Measurements from ENCODE around the gene FBXO44. TPM values are rescaled to one million over a fixed set of nuclear protein-coding genes. Genes with fewer than 3 reads are reported as not detected.
A peak's percentile ranks its signal among the peaks of the same experiment; 100 is the strongest.

Gene FBXO44
- total RNA-seq, 2 donors from 2014 or later, result 13.8 to 21.7 TPM

DNA sequence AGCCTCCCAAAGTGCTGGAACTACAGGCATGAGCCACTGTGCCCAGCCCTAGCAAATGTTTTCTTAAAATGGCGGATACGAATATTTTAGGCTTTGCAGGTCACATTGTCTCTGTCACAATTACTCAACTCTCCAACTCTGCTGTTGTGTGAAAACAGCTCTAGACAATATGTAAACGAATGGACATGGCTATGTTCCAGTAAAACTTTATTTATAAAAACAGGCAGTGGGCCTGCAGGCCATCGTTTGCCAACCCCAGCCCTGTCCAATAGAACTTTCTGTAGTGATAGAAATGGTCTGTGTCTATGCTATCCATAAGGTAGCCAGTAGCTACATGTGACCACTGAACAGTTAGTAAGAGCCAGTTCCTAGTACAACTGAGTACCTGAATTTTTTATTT is 5.1 kb downstream of the FBXO44 start:
- Mint-ChIP-seq H3K27me3 (no peaks in the 10 kb centered on the region), H3K4me3 (no peak overlapping the region), H3K27ac (no peak overlapping the region), H3K9me3 (no peaks in the 10 kb centered on the region), H3K4me1 (no peaks in the 10 kb centered on the region), H3K36me3 (ENCODE audit: low read depth) (peaks cover 36% of the 10 kb centered on the region)
- ATAC-seq (replicated peaks), result no peak

DNA sequence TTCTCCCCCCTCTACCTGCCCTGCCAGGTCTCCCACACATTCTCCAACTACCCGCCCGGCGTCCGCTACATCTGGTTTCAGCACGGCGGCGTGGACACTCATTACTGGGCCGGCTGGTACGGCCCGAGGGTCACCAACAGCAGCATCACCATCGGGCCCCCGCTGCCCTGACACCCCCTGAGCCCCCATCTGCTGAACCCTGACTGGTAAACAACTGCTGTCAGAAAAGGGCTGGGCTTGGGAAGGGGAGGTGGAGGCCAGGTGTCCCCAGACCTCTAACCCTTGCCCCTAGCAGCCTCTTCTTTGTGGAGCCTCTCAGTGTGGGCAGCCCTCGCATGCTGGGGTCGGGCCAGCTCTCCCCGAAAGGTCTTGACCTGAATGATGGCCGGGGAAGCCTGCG is 6.4 kb downstream of the FBXO44 start:
- Mint-ChIP-seq H3K27me3 (no peaks in the 10 kb centered on the region), H3K4me3 (no peak overlapping the region), H3K27ac (no peak overlapping the region), H3K36me3 (ENCODE audit: low read depth) (peaks cover 36% of the 10 kb centered on the region), H3K4me1 (no peaks in the 10 kb centered on the region), H3K9me3 (no peaks in the 10 kb centered on the region)
- no peak for ATAC-seq (replicated peaks)

DNA sequence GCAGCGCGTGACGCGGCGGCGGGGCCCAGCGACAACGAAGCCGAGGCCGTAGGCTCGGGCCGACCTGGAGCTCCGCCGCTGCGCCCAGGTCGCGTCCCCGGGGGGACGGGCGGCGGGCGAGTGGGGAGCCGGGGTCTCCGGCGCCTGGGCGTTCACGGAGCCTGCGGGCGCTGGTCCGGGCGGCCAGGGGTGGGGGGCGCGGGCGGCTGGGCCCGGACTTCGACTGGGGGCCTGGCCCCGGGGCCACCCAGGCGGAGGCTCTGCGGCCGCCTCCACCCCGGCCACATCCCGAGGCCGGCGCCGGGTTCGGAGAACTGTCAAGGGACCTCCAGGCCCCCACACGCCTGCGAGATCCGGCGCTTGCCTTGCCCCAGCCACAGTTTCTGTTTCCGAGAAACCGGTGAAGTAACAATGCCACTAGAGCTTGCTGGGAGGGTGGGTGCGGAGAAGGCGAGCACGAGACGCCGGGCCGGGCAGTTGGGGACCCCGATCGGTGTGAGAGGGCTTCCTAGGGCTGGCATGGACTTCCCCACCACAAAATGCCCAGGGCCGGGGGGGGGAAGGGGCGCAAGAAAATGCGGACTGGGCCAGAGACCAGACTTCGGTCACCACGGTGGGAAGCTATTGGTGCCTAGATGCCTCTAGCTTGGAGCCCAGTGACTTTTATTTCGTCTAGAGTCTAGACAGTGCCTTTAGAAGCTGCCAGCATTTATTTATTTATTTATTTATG is 9.8 kb downstream of the FBXO44 start:
- peak overlapping the region; percentile 59 for H3K4me3 Mint-ChIP-seq
- no peaks in the 10 kb centered on the region for H3K27me3 Mint-ChIP-seq
- peaks cover 24% of the 10 kb centered on the region for H3K36me3 Mint-ChIP-seq (ENCODE audit: low read depth)
- ATAC-seq (replicated peaks), result peak; percentile 68
- H3K4me1 Mint-ChIP-seq, result no peaks in the 10 kb centered on the region
- H3K27ac Mint-ChIP-seq, result no peak overlapping the region
- no peaks in the 10 kb centered on the region for H3K9me3 Mint-ChIP-seq

DNA sequence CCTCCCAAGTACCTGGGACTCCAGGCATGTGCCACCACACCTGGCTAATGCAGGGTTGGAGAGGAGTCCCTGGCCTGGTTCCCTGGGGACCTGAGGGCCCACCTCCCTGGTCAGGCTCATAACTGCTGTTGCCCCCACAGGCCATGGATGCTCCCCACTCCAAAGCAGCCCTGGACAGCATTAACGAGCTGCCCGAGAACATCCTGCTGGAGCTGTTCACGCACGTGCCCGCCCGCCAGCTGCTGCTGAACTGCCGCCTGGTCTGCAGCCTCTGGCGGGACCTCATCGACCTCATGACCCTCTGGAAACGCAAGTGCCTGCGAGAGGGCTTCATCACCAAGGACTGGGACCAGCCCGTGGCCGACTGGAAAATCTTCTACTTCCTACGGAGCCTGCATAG is 13.8 kb downstream of the FBXO44 start:
- Mint-ChIP-seq H3K4me3 (no peak overlapping the region), H3K4me1 (no peaks in the 10 kb centered on the region), H3K27me3 (no peaks in the 10 kb centered on the region), H3K9me3 (no peaks in the 10 kb centered on the region), H3K36me3 (ENCODE audit: low read depth) (peaks cover 16% of the 10 kb centered on the region), H3K27ac (no peak overlapping the region)
- no peak for ATAC-seq (replicated peaks)

DNA sequence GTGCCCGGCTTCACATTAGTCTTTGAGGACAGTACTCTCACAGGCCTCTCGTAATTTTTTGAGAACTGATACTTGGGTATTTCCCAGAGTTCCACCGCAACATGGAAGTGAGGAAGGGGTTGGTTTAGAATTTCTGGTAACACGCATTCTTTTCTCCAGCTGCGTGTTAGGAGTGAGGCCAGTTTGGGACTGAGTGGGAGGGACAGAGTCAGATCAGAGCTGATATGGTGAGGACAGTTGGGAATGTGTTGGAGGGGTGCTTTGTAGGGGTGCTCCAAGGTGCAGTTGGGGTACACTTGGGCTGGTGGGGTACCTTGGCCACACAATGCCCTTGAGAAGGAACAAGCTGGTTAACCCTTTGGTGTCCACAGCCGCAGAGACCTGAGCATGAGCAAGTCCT is 16.1 kb downstream of the FBXO44 start:
- H3K36me3 Mint-ChIP-seq (ENCODE audit: low read depth), result peaks cover 36% of the 10 kb centered on the region
- no peak overlapping the region for H3K27ac Mint-ChIP-seq
- no peaks in the 10 kb centered on the region for H3K4me1 Mint-ChIP-seq
- H3K4me3 Mint-ChIP-seq, result no peak overlapping the region
- H3K27me3 Mint-ChIP-seq, result no peaks in the 10 kb centered on the region
- no peak for ATAC-seq (replicated peaks)
- no peaks in the 10 kb centered on the region for H3K9me3 Mint-ChIP-seq

DNA sequence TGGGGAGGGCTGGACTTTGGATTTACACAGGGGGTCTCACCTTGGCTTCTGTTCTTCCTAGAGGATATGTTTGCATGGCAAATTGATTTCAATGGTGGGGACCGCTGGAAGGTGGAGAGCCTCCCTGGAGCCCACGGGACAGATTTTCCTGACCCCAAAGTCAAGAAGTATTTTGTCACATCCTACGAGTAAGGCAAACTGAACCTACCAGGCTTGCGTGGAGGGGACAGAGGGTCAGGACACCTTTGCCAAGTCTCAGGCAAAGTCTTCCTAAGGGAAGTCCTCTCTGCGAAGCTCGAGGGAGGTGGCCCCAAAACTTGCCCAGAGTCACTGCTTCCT is 16.5 kb downstream of the FBXO44 start:
- Mint-ChIP-seq H3K27ac (no peak overlapping the region), H3K27me3 (no peaks in the 10 kb centered on the region), H3K4me3 (no peak overlapping the region), H3K9me3 (no peaks in the 10 kb centered on the region), H3K36me3 (ENCODE audit: low read depth) (peaks cover 40% of the 10 kb centered on the region), H3K4me1 (no peaks in the 10 kb centered on the region)
- ATAC-seq (replicated peaks), result no peak

DNA sequence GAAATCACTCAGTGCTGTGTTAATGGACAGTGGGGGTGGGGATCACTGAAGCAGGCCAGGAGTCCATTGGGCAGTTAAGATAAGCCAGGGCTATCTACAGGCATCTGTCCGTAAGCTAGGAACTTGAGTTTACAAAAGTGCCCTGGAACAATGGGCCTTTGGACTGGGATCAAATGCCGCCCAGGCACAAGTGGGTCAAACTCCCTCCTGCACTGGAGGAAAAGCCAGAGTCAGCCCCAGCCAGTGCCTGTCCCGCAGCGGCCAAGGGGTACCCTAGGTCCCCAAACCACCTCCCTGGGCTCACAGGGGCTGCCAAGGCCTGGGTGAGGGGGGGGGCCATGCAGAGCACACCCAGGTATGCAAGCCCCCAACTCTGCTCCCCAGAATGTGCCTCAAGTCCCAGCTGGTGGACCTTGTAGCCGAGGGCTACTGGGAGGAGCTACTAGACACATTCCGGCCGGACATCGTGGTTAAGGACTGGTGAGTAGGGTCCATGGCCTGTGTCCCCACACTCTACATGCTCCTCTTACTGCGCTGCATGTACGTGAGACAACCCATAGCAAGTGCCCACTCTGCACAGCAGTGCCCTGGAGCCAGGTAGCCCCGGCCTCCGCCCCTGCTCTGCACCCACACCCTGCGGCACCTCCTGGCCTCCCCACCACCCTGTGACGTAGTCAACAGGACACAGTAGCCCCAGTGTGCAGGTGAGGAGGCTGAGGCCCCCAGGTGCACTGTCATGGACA is 17.0 kb downstream of the FBXO44 start:
- H3K4me1 Mint-ChIP-seq, result no peaks in the 10 kb centered on the region
- peaks cover 40% of the 10 kb centered on the region for H3K36me3 Mint-ChIP-seq (ENCODE audit: low read depth)
- ATAC-seq (replicated peaks), result no peak
- H3K27ac Mint-ChIP-seq, result no peak overlapping the region
- H3K4me3 Mint-ChIP-seq, result no peak overlapping the region
- no peaks in the 10 kb centered on the region for H3K27me3 Mint-ChIP-seq
- no peaks in the 10 kb centered on the region for H3K9me3 Mint-ChIP-seq

DNA sequence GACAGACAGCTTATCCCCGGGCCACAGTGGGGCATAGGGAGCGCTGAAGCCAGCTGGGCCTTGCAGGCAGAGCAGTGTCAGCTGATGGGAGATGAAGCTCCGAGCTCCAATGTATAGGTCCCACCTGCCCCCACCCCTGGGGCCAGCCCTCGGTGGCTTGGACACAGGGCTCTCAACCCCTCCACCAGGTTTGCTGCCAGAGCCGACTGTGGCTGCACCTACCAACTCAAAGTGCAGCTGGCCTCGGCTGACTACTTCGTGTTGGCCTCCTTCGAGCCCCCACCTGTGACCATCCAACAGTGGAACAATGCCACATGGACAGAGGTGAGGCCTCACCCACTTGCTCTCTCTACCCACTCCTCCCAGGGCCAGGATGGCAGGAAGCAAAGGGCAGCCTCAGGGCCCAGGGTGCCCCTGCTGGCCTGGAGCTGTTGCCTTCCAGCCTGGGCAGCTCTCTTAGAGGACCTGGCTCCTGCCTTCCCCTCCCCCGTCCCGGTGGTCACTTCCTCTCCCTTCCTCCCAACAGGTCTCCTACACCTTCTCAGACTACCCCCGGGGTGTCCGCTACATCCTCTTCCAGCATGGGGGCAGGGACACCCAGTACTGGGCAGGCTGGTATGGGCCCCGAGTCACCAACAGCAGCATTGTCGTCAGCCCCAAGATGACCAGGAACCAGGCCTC is 18.6 kb downstream of the FBXO44 start:
- Mint-ChIP-seq H3K9me3 (no peaks in the 10 kb centered on the region), H3K36me3 (ENCODE audit: low read depth) (peaks cover 44% of the 10 kb centered on the region), H3K4me1 (no peaks in the 10 kb centered on the region), H3K27ac (no peak overlapping the region), H3K27me3 (no peaks in the 10 kb centered on the region), H3K4me3 (no peak overlapping the region)
- ATAC-seq (replicated peaks), result no peak

DNA sequence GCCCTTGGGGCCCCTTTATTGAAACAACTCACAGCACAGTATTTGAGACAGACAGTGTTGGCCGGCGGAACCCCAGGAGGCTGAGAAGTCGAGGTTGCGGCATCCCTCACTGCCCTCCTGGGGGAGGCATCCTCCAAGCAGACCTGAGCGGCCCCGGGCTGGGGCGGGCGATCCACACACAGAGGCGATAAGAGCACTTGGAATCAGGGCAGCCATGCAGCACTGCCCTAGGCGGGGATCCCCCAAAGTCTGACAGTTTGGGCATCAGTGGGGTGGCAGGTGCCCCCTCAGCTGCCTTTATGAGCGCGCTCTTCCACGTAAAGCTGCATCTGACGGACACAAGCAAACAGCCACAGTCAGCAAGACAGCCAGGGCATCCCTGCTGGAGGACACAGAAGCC is 19.8 kb downstream of the FBXO44 start:
- Mint-ChIP-seq H3K4me3 (no peak overlapping the region), H3K9me3 (no peaks in the 10 kb centered on the region), H3K27me3 (no peaks in the 10 kb centered on the region), H3K27ac (no peak overlapping the region), H3K36me3 (ENCODE audit: low read depth) (peaks cover 50% of the 10 kb centered on the region), H3K4me1 (no peaks in the 10 kb centered on the region)
- no peak for ATAC-seq (replicated peaks)

DNA sequence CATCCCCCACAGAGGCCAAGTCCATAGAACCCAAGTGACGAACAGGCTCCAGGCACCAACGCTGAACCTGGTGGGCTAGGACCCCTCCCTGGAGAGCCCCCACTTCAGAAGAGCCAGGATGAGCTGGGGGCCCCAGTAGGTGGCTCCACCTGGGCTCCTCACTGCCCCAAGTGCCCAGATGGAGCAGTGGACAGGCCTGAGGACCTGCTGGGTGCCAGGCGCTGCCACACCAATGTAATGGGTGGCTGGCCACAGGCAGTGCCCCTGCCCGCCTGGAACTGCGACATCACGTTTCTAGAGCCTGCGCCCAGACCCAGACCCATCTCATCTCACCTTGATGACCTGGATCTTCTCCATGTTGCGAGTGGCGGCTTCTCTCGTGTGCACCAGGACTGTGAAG is 20.6 kb downstream of the FBXO44 start:
- Mint-ChIP-seq H3K27ac (no peak overlapping the region), H3K36me3 (ENCODE audit: low read depth) (peaks cover 47% of the 10 kb centered on the region), H3K4me1 (no peaks in the 10 kb centered on the region), H3K9me3 (no peaks in the 10 kb centered on the region), H3K27me3 (no peaks in the 10 kb centered on the region), H3K4me3 (no peak overlapping the region)
- ATAC-seq (replicated peaks), result no peak

DNA sequence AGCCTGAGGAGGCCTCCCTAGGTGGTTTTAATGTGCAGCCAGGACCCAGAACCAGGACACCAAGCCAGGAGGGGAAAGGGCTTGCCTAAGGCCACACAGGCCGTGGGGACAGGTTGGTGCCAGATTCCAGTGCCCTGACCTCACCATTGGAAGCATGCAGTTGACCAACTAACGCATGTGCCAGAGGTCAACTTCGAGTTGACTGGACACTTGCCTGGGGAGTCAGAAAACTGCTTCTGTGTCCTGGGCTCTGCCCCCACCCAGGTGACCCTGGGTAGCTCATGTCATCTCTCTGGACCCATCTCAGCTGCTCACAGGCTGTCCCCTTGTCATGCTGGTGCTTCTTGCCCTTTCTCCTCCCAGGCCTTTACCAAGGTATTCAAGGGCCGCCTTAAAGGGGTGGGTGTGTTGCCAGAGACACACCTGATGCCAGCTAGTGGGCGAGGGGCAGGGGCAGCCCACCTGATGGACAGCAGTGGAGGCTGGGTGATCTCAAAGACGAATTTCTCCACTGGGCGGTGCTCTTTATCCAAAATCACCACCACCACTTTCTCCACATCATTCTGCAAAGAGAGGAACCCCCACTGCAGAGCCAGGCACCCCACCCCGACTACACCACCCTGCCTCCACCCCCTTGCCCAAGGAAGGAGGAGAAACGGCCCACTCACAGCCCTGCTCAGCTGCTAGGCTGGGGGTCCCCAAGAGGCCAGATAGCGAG is 21.9 kb downstream of the FBXO44 start:
- H3K36me3 Mint-ChIP-seq (ENCODE audit: low read depth), result peaks cover 46% of the 10 kb centered on the region

DNA sequence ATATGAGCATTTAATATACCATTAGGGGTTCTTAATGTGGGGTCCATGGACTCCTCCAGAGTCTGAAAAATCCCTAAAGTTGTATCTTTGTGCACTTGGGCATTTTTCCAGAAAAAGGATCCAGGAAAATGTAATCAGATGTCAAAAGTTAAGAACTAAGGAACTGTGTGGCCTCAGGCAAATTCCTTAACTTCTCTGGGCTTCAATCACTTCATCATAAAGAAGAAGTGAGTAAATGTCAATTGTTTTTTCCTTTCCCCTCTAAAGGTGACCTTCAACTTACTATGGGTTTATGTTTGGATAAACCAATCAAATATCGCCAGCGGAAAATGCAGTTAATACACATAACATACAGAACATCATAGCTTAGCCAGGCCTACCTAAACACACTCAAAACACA is 23.8 kb downstream of the FBXO44 start:
- no peaks in the 10 kb centered on the region for H3K4me1 Mint-ChIP-seq
- no peak overlapping the region for H3K4me3 Mint-ChIP-seq
- ATAC-seq (replicated peaks), result no peak
- no peak overlapping the region for H3K27ac Mint-ChIP-seq
- H3K9me3 Mint-ChIP-seq, result no peaks in the 10 kb centered on the region
- no peaks in the 10 kb centered on the region for H3K27me3 Mint-ChIP-seq
- H3K36me3 Mint-ChIP-seq (ENCODE audit: low read depth), result peaks cover 35% of the 10 kb centered on the region

More for the DNA sequence above, 21.9 kb downstream of the FBXO44 start:
- Mint-ChIP-seq H3K4me3 (no peak overlapping the region), H3K27me3 (no peaks in the 10 kb centered on the region), H3K27ac (no peak overlapping the region), H3K4me1 (no peaks in the 10 kb centered on the region), H3K9me3 (no peaks in the 10 kb centered on the region)
- no peak for ATAC-seq (replicated peaks)

DNA sequence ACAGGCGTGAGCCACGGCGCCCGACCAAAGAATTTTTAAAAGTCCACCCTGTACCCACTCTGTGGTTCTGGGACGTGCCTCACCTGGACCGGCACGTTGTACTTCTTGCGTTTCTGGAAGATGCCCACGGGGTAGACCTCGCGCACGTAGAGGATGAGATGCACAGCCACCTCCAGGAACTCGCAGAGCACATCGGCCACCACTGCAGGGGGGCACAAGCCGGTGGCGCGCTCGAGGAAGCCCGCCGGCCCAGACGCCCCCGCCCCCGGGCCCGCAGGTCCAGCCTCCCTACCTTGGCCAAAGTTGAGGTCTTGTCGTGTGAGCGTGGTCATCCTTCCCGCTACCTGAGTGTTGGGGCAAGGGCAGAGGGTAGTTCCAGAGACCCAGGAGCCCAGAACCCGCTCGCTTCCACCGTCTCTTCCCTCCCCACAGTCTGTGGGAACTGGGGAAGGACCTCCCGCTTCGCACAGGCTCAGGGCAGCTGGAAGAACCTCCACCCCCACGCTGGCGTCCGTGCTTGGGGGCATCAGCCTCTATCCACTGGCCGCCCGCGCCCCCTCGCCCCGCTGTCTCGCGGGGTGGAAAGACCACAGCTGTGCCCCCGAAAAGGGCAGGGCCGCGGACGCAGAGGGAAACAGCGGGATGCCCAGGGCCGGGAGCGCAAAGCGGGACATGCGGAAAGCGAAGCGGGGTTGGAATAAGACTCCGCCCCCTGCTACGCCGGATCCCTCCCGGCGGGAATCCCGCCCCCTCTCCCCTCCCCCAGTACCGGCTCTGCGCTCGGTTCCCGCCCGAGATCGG is 25.8 kb downstream of the FBXO44 start:
- Mint-ChIP-seq H3K36me3 (ENCODE audit: low read depth) (peaks cover 17% of the 10 kb centered on the region), H3K27me3 (no peaks in the 10 kb centered on the region), H3K4me1 (no peaks in the 10 kb centered on the region), H3K27ac (peak overlapping the region; percentile 71), H3K9me3 (no peaks in the 10 kb centered on the region), H3K4me3 (peak overlapping the region; percentile 86)
- ATAC-seq (replicated peaks), result peak; percentile 20

All from activated T-helper 17 cell treated with anti-CD3 and anti-CD28 coated beads, Interleukin-2, amount 50 U/mL, for 72 hours (primary cell).